WTC11 (cell line): Measurements from ENCODE around the gene KAZN. TPM values are rescaled to one million over a fixed set of nuclear protein-coding genes. Genes with fewer than 3 reads are reported as not detected.

Experiments
- ATAC-seq: fragments of 200-7000 bp; cut with Tn5 transposase; 2 replicates; pipeline ENCODE4 v1.10.0; 2021; ENCODE audit warnings: mild to moderate bottlenecking, moderate library complexity
- CTCF ChIA-PET: fragments of 300-600 bp; sonication (Branson Sonifier 250); formaldehyde crosslinking; loops from one replicate; lab custom pipeline; 2021; ENCODE audit warnings: antibody characterized with exemption; lab: Charles Lee
- POLR2A ChIA-PET: fragments of 350-600 bp; sonication (Branson Sonifier 250); formaldehyde crosslinking; loops from one replicate; lab custom pipeline; 2021; ENCODE audit warnings: antibody characterized with exemption; lab: Charles Lee
- DNase-seq: peaks from one replicate; pipeline ENCODE4 v3.0.0; 2021; ENCODE audit warnings: low spot score
- H3K27ac Mint-ChIP-seq: 2 replicates; pipeline ENCODE4 v1.8.0; 2021; ENCODE audit warnings: mixed read lengths
- H3K27me3 Mint-ChIP-seq: 2 replicates; pipeline ENCODE4 v1.8.0; 2021; ENCODE audit warnings: low read depth, mild to moderate bottlenecking, moderate library complexity, mixed read lengths
- H3K36me3 Mint-ChIP-seq: 2 replicates; pipeline ENCODE4 v1.8.0; 2021; ENCODE audit warnings: mixed read lengths
- H3K4me1 Mint-ChIP-seq: 2 replicates; pipeline ENCODE4 v1.8.0; 2022; ENCODE audit warnings: mixed read lengths
- H3K4me3 Mint-ChIP-seq: 2 replicates; pipeline ENCODE4 v1.8.0; 2021; ENCODE audit warnings: mild to moderate bottlenecking, moderate library complexity, mixed read lengths
- H3K9me3 Mint-ChIP-seq: 2 replicates; pipeline ENCODE4 v1.8.0; 2021; ENCODE audit warnings: mixed read lengths
- ARID4B ChIP-seq: sonication (generic); formaldehyde crosslinking; IDR thresholded peaks from 2 replicates; pipeline ENCODE4 v1.8.0; 2023; ENCODE audit warnings: missing genetic modification reagents, mild to moderate bottlenecking, borderline replicate concordance
- ATF6 ChIP-seq: sonication (generic); formaldehyde crosslinking; IDR thresholded peaks from 2 replicates; pipeline ENCODE4 v1.8.1; 2023; ENCODE audit warnings: mild to moderate bottlenecking, missing genetic modification reagents
- ETV6 ChIP-seq: sonication (generic); formaldehyde crosslinking; IDR thresholded peaks from 2 replicates; pipeline ENCODE4 v1.8.1; 2022; ENCODE audit warnings: mild to moderate bottlenecking, missing genetic modification reagents
- FOXJ3 ChIP-seq: sonication (generic); formaldehyde crosslinking; IDR thresholded peaks from 2 replicates; pipeline ENCODE4 v1.9.0; 2021; ENCODE audit warnings: missing genetic modification reagents, mild to moderate bottlenecking, borderline replicate concordance
- FOXP1 ChIP-seq: sonication (generic); formaldehyde crosslinking; IDR thresholded peaks from 2 replicates; pipeline ENCODE4 v1.8.0; 2022; ENCODE audit warnings: missing genetic modification reagents, mild to moderate bottlenecking, moderate library complexity, borderline replicate concordance
- KAT7 ChIP-seq: sonication (generic); formaldehyde crosslinking; IDR thresholded peaks from 2 replicates; pipeline ENCODE4 v1.8.1; 2023; ENCODE audit warnings: missing genetic modification reagents, mild to moderate bottlenecking, borderline replicate concordance
- MAX ChIP-seq: sonication (generic); formaldehyde crosslinking; IDR thresholded peaks from 2 replicates; pipeline ENCODE4 v1.8.0; 2022; ENCODE audit warnings: mild to moderate bottlenecking, missing genetic modification reagents
- MYBL2 ChIP-seq: sonication (generic); formaldehyde crosslinking; IDR thresholded peaks from 2 replicates; pipeline ENCODE4 v1.8.1; 2023; ENCODE audit warnings: mild to moderate bottlenecking, moderate library complexity, missing genetic modification reagents
- NFE2L1 ChIP-seq: sonication (generic); formaldehyde crosslinking; IDR thresholded peaks from 2 replicates; pipeline ENCODE4 v1.8.1; 2023; ENCODE audit warnings: missing genetic modification reagents
- NR2C2 ChIP-seq: sonication (generic); formaldehyde crosslinking; IDR thresholded peaks from 2 replicates; pipeline ENCODE4 v1.8.0; 2022; ENCODE audit warnings: mild to moderate bottlenecking, missing genetic modification reagents
- SMAD3 ChIP-seq: sonication (generic); formaldehyde crosslinking; IDR thresholded peaks from 2 replicates; pipeline ENCODE4 v1.8.0; 2022; ENCODE audit warnings: missing genetic modification reagents, mild to moderate bottlenecking, borderline replicate concordance
- SOX15 ChIP-seq: fragments of 250-450 bp; sonication (Bioruptor Pico); IDR thresholded peaks from 2 replicates; pipeline ENCODE4 v1.9.0; 2021; ENCODE audit warnings: mild to moderate bottlenecking
- SP1 ChIP-seq: sonication (generic); formaldehyde crosslinking; conservative IDR thresholded peaks from 2 replicates; pipeline ENCODE4 v1.8.1; 2022; ENCODE audit warnings: missing genetic modification reagents
- TP53 ChIP-seq: sonication (generic); formaldehyde crosslinking; IDR thresholded peaks from 2 replicates; pipeline ENCODE4 v1.8.1; 2023; ENCODE audit warnings: mild to moderate bottlenecking, missing genetic modification reagents
- USF1 ChIP-seq: sonication (generic); formaldehyde crosslinking; IDR thresholded peaks from 2 replicates; pipeline ENCODE4 v1.8.0; 2022; ENCODE audit warnings: mild to moderate bottlenecking, missing genetic modification reagents
- USF2 ChIP-seq: sonication (generic); formaldehyde crosslinking; IDR thresholded peaks from 2 replicates; pipeline ENCODE4 v1.8.1; 2023; ENCODE audit warnings: mild to moderate bottlenecking, missing genetic modification reagents, moderate library complexity
- ZBTB21 ChIP-seq: sonication (generic); formaldehyde crosslinking; IDR thresholded peaks from 2 replicates; pipeline ENCODE4 v1.8.1; 2023; ENCODE audit warnings: mild to moderate bottlenecking, missing genetic modification reagents, borderline replicate concordance
- ZBTB43 ChIP-seq: sonication (generic); formaldehyde crosslinking; IDR thresholded peaks from 2 replicates; pipeline ENCODE4 v1.8.1; 2023; ENCODE audit warnings: mild to moderate bottlenecking, missing genetic modification reagents
- ZNF219 ChIP-seq: sonication (generic); formaldehyde crosslinking; IDR thresholded peaks from 2 replicates; pipeline ENCODE4 v1.8.0; 2023; ENCODE audit warnings: missing genetic modification reagents, mild to moderate bottlenecking, borderline replicate concordance
- ZNF232 ChIP-seq: sonication (generic); formaldehyde crosslinking; IDR thresholded peaks from 2 replicates; pipeline ENCODE4 v1.8.0; 2022; ENCODE audit warnings: mild to moderate bottlenecking, missing genetic modification reagents
- total RNA-seq: library from RNA; stranded (reverse); gene quantifications from 3 replicates; pipeline ENCODE4 v1.2.3, GENCODE V29; 2021
- TF ChIP-seq, protein P1 (sequence below): sonication (generic); formaldehyde crosslinking; IDR thresholded peaks from 2 replicates; pipeline ENCODE4 v1.8.0; 2022; ENCODE audit warnings: mild to moderate bottlenecking, missing genetic modification reagents
- TF ChIP-seq, protein P2 (sequence below): sonication (generic); formaldehyde crosslinking; IDR thresholded peaks from 2 replicates; pipeline ENCODE4 v1.8.1; 2023; ENCODE audit warnings: mild to moderate bottlenecking, missing genetic modification reagents, moderate library complexity

Gene KAZN
- total RNA-seq, 1 experiment from 2014 or later = 19.9 TPM

DNA sequence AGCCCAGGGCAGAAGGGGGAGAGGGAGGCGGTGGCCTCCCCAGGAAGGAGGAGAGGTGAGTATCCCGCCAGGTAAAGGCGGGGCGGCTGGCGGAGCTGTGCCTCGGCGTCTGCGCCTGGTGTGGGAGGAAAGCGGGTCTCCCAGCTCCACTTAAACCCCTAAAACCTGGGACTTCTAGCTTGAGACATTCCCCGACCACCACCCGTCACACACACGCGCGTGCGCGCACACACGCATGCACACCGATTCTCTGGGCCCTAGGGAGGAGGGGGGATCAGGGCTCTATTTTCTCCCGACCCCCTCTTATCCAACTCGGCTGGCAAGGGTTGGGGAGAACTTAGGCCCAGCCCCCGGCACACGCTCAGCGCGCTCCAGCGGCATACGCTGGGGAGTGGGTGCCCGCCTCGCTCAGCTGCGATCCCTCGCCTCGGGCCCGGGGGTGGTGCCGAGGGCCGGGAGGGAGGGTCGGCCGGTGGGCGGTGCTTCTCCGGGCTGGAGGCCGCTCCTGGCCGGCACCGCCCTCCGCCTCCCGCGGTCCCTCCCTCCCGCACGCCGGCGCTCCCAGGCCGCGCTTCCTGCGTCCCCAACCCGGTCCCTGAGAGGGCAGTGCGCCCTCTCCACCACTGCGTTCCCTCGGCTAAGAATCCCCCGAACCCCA lies 554.8 kb downstream of the KAZN start, which contains the start of gene TMEM51:
TSS of gene TMEM51 (plus strand) at position 564 of the 658 bp plus-strand sequence. CDS start 61,341 bp downstream, outside the sequence.
- Mint-ChIP-seq H3K4me3 (peak within 1 kb of the TSS; percentile 94), H3K27me3 (peaks cover 26% of the 10 kb centered on the region), H3K36me3 (no peaks in the 10 kb centered on the region), H3K27ac (peak within 1 kb of the TSS; percentile 82; the same call in 1 of the 2 replicates), H3K9me3 (peaks cover 5% of the 10 kb centered on the region), H3K4me1 (peaks cover 48% of the 10 kb centered on the region)
- ChIA-PET POLR2A (interaction anchor here (0.6 to 1.2 kb wide), 3 partner anchors 53 to 994 kb away, joined by 3 to 4 read pairs (median 3); no protein-coding TSS in a partner anchor), CTCF (interaction anchor here (0.6 to 5.8 kb wide), 39 partner anchors 8 to 278 kb away, joined by 3 to 60 read pairs (median 5); partner anchors contain the start of gene FHAD1)
- peak; percentile 85 for DNase-seq
- peak; percentile 78 for ATAC-seq
- no peak for TF ChIP-seq MYBL2 (CRISPR knock-in tag)
- peak; percentile 74 for TF ChIP-seq ETV6 (CRISPR knock-in tag)
- TF ChIP-seq NR2C2 = no peak
- no peak for TF ChIP-seq USF2 (CRISPR knock-in tag)
- no peak for TF ChIP-seq FOXP1
- no peak for TF ChIP-seq FOXJ3 (CRISPR knock-in tag)
- TF ChIP-seq NFE2L1 = no peak
- no peak for TF ChIP-seq ATF6
- TF ChIP-seq ZBTB21 = no peak
- 0 out of 2 replicates have a peak, but pooled peaks have one; percentile 40 for TF ChIP-seq SMAD3 (CRISPR knock-in tag)
- no peak for TF ChIP-seq KAT7 (CRISPR knock-in tag)
- TF ChIP-seq TP53 = no peak
- peak; percentile 57; the same call in 1 of the 2 replicates for TF ChIP-seq MAX (CRISPR knock-in tag)
- TF ChIP-seq USF1 (CRISPR knock-in tag) = peak; percentile 29; the same call in 1 of the 2 replicates
- TF ChIP-seq ZBTB43 (CRISPR knock-in tag) = 0 out of 2 replicates have a peak, but pooled peaks have one; percentile 72
- peak; percentile 22; the same call in 1 of the 2 replicates for TF ChIP-seq ARID4B
- TF ChIP-seq, protein P1, sequence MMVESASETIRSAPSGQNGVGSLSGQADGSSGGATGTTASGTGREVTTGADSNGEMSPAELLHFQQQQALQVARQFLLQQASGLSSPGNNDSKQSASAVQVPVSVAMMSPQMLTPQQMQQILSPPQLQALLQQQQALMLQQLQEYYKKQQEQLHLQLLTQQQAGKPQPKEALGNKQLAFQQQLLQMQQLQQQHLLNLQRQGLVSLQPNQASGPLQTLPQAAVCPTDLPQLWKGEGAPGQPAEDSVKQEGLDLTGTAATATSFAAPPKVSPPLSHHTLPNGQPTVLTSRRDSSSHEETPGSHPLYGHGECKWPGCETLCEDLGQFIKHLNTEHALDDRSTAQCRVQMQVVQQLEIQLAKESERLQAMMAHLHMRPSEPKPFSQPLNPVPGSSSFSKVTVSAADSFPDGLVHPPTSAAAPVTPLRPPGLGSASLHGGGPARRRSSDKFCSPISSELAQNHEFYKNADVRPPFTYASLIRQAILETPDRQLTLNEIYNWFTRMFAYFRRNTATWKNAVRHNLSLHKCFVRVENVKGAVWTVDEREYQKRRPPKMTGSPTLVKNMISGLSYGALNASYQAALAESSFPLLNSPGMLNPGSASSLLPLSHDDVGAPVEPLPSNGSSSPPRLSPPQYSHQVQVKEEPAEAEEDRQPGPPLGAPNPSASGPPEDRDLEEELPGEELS (CRISPR knock-in tag) = peak; percentile 21
- TF ChIP-seq, protein P2, sequence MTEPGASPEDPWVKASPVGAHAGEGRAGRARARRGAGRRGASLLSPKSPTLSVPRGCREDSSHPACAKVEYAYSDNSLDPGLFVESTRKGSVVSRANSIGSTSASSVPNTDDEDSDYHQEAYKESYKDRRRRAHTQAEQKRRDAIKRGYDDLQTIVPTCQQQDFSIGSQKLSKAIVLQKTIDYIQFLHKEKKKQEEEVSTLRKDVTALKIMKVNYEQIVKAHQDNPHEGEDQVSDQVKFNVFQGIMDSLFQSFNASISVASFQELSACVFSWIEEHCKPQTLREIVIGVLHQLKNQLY = no peak
- TF ChIP-seq ZNF232 (CRISPR knock-in tag) = peak; percentile 70; the same call in 1 of the 2 replicates
- peak; percentile 69 for TF ChIP-seq SP1 (CRISPR knock-in tag)
- TF ChIP-seq ZNF219 = no peak; the same call in 1 of the 2 replicates
- no peak for TF ChIP-seq SOX15 (CRISPR knock-in tag)
